GM12878 (cell line): ENCODE measurements around the gene KRTAP5-2. TPM values are rescaled to one million over a fixed set of nuclear protein-coding genes. Genes with fewer than 3 reads are reported as not detected.

Experiments used
- ATAC-seq: fragments of 200-7000 bp; cut with Tn5 transposase; 3 replicates; pipeline ENCODE4 v1.9.1; 2020; ENCODE audit warnings: mild to moderate bottlenecking, moderate library complexity
- BruUV-seq: library from RNA; stranded (reverse); fragments of 400-500 nt; replicated peaks from 2 replicates; lab custom pipeline; 2021; lab: Mats Ljungman, UMichigan
- CTCF ChIA-PET: fragments of 300-600 bp; sonication (Branson Sonifier 250); formaldehyde crosslinking; extraction: SDS; loops from one replicate; lab custom pipeline; 2021; ENCODE audit warnings: inconsistent platforms; lab: Yijun Ruan, JAX
- POLR2A ChIA-PET: fragments of 350-600 bp; formaldehyde crosslinking; extraction: SDS; loops from one replicate; lab custom pipeline; 2021; ENCODE audit warnings: inconsistent platforms; lab: Charles Lee
- RAD21 ChIA-PET: fragments of 300-600 bp; sonication (Branson Sonifier 250); formaldehyde crosslinking; loops from one replicate; lab custom pipeline; 2023; ENCODE audit warnings: antibody characterized with exemption; ENCODE audit not compliant: unreplicated experiment; lab: Charles Lee
- SMC1A ChIA-PET: fragments of 300-600 bp; sonication (Branson Sonifier 250); formaldehyde crosslinking; loops from one replicate; lab custom pipeline; 2023; ENCODE audit not compliant: unreplicated experiment, uncharacterized antibody; lab: Charles Lee
- DNase-seq: peaks from one replicate; pipeline ENCODE4 v3.0.0-alpha.2; 2011; ENCODE audit warnings: low read depth, low spot score
- FAIRE-seq: peaks from 3 replicates; lab custom pipeline; 2011; peaks lifted over from hg19 to GRCh38; lab: Jason Lieb, UNC
- H2AFZ ChIP-seq: 2 replicates; pipeline ENCODE4 v1.6.0; 2011; ENCODE audit warnings: low read depth, low read length, control low read depth; ENCODE audit not compliant: control insufficient read depth
- H3K27ac ChIP-seq: 2 replicates; pipeline ENCODE4 v1.5.1; 2011; ENCODE audit warnings: control low read depth; ENCODE audit not compliant: control insufficient read depth, insufficient read depth
- H3K27me3 ChIP-seq, 2 experiments: replicated peaks in 1 of 2; 2 replicates each; pipeline versions ENCODE4 v1.6.0 to v1.6.1; 2011; ENCODE audit warnings: low read length in 1 of 2; ENCODE audit not compliant: control insufficient read depth in 2 of 2, insufficient read depth in 2 of 2
- H3K36me3 ChIP-seq, 2 experiments: 2 replicates each; pipeline ENCODE4 v1.5.1; 2011; ENCODE audit warnings: low read length in 1 of 2; ENCODE audit not compliant: control insufficient read depth in 2 of 2, insufficient read depth in 2 of 2
- H3K4me1 ChIP-seq: 2 replicates; pipeline ENCODE4 v1.6.1; 2011; ENCODE audit warnings: mild to moderate bottlenecking, low read length, moderate library complexity, mixed read lengths; ENCODE audit not compliant: control insufficient read depth, insufficient read depth
- H3K4me2 ChIP-seq: 2 replicates; pipeline ENCODE4 v1.6.0; 2011; ENCODE audit warnings: control low read depth; ENCODE audit not compliant: control insufficient read depth, insufficient read depth
- H3K4me3 ChIP-seq: fragments of 200-600 bp; sonication (generic); 2 replicates; pipeline ENCODE4 v1.5.1; 2016
- H3K79me2 ChIP-seq: 2 replicates; pipeline ENCODE4 v1.6.0; 2011; ENCODE audit warnings: low read length; ENCODE audit not compliant: control insufficient read depth, insufficient read depth
- H3K9ac ChIP-seq: 2 replicates; pipeline ENCODE4 v1.8.0; 2011; ENCODE audit warnings: low read length, control low read depth, mixed read lengths; ENCODE audit not compliant: control insufficient read depth, insufficient read depth
- H3K9me3 ChIP-seq: replicated peaks from 3 replicates; pipeline ENCODE4 v1.5.1; 2011; ENCODE audit warnings: mild to moderate bottlenecking, low read length; ENCODE audit not compliant: control insufficient read depth, insufficient read depth
- H4K20me1 ChIP-seq: 2 replicates; pipeline ENCODE4 v1.6.0; 2011; ENCODE audit not compliant: control insufficient read depth, insufficient read depth
- KAT2A ChIP-seq: conservative IDR thresholded peaks from 2 replicates; pipeline ENCODE4 v1.6.1; 2011; ENCODE audit warnings: low read depth, low read length; ENCODE audit not compliant: control insufficient read depth
- NBN ChIP-seq: fragments of 450-650 bp; IDR thresholded peaks from 2 replicates; pipeline ENCODE4 v1.6.1; 2016
- SREBF1 ChIP-seq: IDR thresholded peaks from 2 replicates; pipeline ENCODE4 v1.6.1; 2012; ENCODE audit warnings: mild to moderate bottlenecking, low read length
- ZNF622 ChIP-seq: fragments of 450-650 bp; IDR thresholded peaks from 2 replicates; pipeline ENCODE4 v1.6.1; 2017; ENCODE audit warnings: mild to moderate bottlenecking, inconsistent platforms
- ZSCAN29 ChIP-seq: fragments of 450-650 bp; IDR thresholded peaks from 2 replicates; pipeline ENCODE4 v1.6.1; 2017; ENCODE audit warnings: mild to moderate bottlenecking, moderate library complexity
- WGBS: methylation state at CpG from one replicate; pipeline ENCODE4 v1.1.6; 2016; ENCODE audit warnings: low lambda C conversion rate; ENCODE audit not compliant: insufficient replicate concordance, insufficient coverage; ENCODE audit errors: missing lambda C conversion rate; 5-methylcytosine and 5-hydroxymethylcytosine counted together
- in situ Hi-C: fragments of 300-500 bp; cut with MboI; formaldehyde crosslinking; loops from 9 replicates; pipeline ENCODE4 v1.14.3; 2018; ENCODE audit warnings: mixed read lengths
- intact Hi-C: fragments of 100-400 bp; cut with micrococcal nuclease; formaldehyde crosslinking; loops from one replicate; pipeline ENCODE4 v1.14.2; 2022; ENCODE audit not compliant: unreplicated experiment
- polyA plus RNA-seq, 11 experiments: library from polyadenylated mRNA; depleted of rRNA in 4 of 11; unstranded in 6 of 11; stranded (reverse) in 5 of 11; fragments of >200 nt; fragmentation: Nextera tagmentation in 4 of 11; fragmentation: Illumina TruSeq in 1 of 11; extraction: Ambion mirVana in 4 of 11; extraction: Trizol in 1 of 11; gene quantifications; 1 replicate in 1 of 11; 2 replicates in 10 of 11; pipeline versions ENCODE4 v1.2.1 to v1.2.3, GENCODE V29; 2011 to 2016; ENCODE audit warnings: inconsistent platforms in 2 of 11, missing spikeins in 2 of 11, low read depth in 1 of 11
- total RNA-seq, 4 experiments: library from RNA; depleted of rRNA in 3 of 4; stranded (reverse); fragments of >200 nt in 3 of 4; fragmentation: Illumina TruSeq in 1 of 4; extraction: Trizol in 1 of 4; gene quantifications; 2 replicates each; pipeline versions ENCODE4 v1.2.1 to v1.2.3, GENCODE V29; 2013 to 2021
- TF ChIP-seq, protein P1 (sequence below): fragments of 450-650 bp; IDR thresholded peaks from 2 replicates; pipeline ENCODE4 v1.6.1; 2017; ENCODE audit warnings: mild to moderate bottlenecking, moderate library complexity
- TF ChIP-seq, protein P2 (sequence below): fragments of 450-650 bp; conservative IDR thresholded peaks from 2 replicates; pipeline ENCODE4 v1.6.1; 2017; ENCODE audit warnings: mild to moderate bottlenecking, moderate library complexity

The KRTAP5-2 gene
- total and polyA plus RNA-seq, 10 of the 15 experiments (the other 5 are each of a cell fraction or from before 2014, with no cell fraction given): not detected

DNA sequence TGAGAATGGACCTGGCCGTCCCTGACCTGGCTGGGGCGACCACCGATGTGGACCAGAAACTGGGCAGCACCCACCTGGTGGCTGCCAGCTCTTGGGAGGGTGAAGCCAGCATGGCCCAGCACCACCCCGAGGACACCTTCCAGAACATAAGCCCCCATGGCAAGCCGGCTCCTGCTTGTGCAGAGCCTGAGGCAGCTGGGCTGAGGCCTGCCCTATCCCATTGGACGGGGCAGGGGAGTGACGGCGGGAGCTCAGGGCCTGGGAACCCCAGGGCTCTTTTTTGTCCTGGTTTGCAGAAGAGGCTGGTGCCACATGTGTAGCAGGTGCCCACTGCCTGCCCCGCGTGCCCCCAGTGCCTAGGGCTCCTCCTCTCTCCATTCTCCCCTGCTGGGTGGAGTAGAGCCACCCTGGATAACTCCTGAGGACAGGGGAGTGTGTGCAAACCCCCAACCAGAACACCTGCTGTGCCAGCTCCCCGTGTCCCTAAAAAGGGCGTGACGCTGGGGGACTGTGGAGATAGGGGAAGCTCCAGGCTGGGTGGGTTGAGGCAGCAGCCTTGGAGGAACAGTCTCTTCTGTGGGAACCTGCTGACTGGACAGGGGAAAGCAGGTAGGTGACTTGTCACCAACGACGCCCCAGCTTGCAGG, 38.0 kb downstream of the KRTAP5-2 start:
- Histone ChIP-seq H3K9ac (no peak overlapping the region), H3K27me3 (no peaks in the 10 kb centered on the region), H3K4me2 (no peak overlapping the region), H2AFZ (no peak overlapping the region), H3K4me1 (no peaks in the 10 kb centered on the region), H3K4me3 (no peak overlapping the region), H3K9me3 (no peaks in the 10 kb centered on the region), H4K20me1 (no peaks in the 10 kb centered on the region), H3K79me2 (no peaks in the 10 kb centered on the region), H3K36me3 (no peaks in the 10 kb centered on the region), H3K27ac (no peak overlapping the region)
- FAIRE-seq (no peak), ATAC-seq (no peak), DNase-seq (no peak)
- intact Hi-C loops (no loop called here), in situ Hi-C loops (no loop called here)
- POLR2A ChIA-PET: no interaction called here
- RAD21 ChIA-PET: no interaction called here
- WGBS: 56% methylated on average over 15 of the region's 15 CpGs
- TF ChIP-seq ZNF622: no peak
- TF ChIP-seq KAT2A: no peak
- TF ChIP-seq, protein P1, sequence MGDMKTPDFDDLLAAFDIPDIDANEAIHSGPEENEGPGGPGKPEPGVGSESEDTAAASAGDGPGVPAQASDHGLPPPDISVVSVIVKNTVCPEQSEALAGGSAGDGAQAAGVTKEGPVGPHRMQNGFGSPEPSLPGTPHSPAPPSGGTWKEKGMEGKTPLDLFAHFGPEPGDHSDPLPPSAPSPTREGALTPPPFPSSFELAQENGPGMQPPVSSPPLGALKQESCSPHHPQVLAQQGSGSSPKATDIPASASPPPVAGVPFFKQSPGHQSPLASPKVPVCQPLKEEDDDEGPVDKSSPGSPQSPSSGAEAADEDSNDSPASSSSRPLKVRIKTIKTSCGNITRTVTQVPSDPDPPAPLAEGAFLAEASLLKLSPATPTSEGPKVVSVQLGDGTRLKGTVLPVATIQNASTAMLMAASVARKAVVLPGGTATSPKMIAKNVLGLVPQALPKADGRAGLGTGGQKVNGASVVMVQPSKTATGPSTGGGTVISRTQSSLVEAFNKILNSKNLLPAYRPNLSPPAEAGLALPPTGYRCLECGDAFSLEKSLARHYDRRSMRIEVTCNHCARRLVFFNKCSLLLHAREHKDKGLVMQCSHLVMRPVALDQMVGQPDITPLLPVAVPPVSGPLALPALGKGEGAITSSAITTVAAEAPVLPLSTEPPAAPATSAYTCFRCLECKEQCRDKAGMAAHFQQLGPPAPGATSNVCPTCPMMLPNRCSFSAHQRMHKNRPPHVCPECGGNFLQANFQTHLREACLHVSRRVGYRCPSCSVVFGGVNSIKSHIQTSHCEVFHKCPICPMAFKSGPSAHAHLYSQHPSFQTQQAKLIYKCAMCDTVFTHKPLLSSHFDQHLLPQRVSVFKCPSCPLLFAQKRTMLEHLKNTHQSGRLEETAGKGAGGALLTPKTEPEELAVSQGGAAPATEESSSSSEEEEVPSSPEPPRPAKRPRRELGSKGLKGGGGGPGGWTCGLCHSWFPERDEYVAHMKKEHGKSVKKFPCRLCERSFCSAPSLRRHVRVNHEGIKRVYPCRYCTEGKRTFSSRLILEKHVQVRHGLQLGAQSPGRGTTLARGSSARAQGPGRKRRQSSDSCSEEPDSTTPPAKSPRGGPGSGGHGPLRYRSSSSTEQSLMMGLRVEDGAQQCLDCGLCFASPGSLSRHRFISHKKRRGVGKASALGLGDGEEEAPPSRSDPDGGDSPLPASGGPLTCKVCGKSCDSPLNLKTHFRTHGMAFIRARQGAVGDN: no peak
- TF ChIP-seq ZSCAN29: no peak
- TF ChIP-seq SREBF1: no peak
- TF ChIP-seq NBN: no peak
- TF ChIP-seq, protein P2, sequence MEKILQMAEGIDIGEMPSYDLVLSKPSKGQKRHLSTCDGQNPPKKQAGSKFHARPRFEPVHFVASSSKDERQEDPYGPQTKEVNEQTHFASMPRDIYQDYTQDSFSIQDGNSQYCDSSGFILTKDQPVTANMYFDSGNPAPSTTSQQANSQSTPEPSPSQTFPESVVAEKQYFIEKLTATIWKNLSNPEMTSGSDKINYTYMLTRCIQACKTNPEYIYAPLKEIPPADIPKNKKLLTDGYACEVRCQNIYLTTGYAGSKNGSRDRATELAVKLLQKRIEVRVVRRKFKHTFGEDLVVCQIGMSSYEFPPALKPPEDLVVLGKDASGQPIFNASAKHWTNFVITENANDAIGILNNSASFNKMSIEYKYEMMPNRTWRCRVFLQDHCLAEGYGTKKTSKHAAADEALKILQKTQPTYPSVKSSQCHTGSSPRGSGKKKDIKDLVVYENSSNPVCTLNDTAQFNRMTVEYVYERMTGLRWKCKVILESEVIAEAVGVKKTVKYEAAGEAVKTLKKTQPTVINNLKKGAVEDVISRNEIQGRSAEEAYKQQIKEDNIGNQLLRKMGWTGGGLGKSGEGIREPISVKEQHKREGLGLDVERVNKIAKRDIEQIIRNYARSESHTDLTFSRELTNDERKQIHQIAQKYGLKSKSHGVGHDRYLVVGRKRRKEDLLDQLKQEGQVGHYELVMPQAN: no peak
- BruUV-seq: no TSS peak
- CTCF ChIA-PET: interaction anchor here (1.3 kb wide), 1 partner anchor 15 kb away, joined by 5 read pairs; no protein-coding TSS in a partner anchor
- SMC1A ChIA-PET: no interaction called here
